TTC549 (cell line): Measurements from ENCODE around the gene GNG7.
A peak's percentile ranks its signal among the peaks of the same experiment; 100 is the strongest.
"Not testable (repeated sequence)": the region's sequence is repeated elsewhere in the genome, so short reads cannot be mapped to it uniquely, and the experiment has no call there.

Experiments used
- FAIRE-seq: peaks from 2 replicates; lab custom pipeline; 2012; peaks lifted over from hg19 to GRCh38; lab: Jason Lieb, UNC

GNG7 gene

DNA sequence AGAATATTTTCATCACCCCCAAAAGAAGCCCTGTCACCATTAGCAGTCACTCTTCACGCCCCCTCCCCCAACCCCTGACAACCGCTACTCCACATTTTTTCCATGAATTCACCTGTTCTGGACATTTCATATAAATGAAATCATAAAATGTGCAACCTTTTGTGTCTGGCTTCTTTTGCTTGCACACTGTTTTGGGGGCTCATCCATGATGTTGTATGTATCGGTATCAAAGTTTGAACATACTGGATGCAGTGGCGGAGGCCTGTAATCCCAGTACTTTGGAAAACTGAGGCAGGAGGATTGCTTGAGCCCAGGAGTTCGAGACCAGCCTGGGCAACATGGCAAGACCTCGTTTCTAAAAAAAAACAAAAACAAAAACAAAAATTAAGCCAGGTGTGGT, 219.4 kb downstream of the GNG7 start:
- FAIRE-seq: no peak

DNA sequence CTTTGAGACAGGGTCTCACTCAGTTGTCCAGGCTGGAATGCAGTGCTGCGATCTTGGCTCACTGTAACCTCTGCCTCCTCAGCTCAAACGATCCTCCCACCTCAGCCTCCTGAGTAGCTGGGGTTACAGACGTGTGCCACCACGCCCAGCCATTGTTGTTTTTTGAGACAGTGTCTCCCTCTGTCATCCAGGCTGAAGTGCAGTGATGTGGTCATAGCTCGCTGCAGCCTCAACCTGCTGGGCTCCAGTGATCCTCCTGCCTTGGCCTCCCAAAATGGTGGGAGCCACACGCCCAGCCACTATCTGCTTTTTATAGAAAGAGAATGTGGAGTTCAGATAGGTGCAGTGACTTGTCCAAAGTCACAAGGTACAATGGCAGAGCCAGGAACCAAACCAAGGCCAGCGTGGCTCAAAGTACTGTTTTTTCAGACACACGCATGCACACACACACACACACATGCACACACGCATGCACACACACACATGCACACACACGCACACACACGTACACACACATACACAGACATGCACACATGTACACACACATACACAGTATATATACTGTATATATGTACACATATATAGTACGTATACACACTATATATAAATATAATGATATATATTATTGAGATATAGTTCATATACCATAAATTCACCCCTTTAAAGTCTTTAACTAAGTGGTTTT, 220.0 kb downstream of the GNG7 start:
- FAIRE-seq: no peak

- no peak for FAIRE-seq
Measured at GRCh38 chr19:2481466-2481865, 221.0 kb downstream of the GNG7 start.

DNA sequence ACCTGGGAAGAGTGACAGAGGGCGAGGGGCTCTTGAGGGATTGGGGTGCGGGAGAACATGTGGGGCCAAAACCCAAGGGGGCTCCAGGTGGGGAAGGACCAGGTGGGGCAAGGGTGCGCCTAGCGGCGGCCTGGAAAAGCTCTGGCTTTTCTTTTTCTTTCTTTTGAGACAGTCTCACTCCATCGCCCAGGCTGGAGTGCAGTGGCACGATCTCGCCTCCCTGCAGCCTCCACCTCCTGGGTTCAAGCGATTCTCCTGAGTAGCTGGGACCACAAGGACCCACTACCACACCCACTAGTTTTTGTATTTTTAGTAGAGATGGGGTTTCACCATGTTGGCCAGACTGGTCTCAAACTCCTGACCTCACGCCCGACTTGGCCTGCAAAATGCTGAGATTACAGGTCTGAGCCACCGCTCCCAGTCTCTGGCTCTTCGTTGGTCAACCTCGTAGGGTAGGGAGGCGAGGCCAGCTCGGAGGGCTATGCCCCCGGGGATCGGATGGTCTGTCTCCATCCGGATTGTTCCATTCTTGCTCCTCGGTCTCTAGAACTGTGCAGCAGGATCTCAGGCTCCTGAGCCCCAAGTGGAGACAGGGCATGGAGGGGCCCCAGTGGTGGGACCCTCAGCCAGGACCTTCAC, 222.8 kb downstream of the GNG7 start:
- no peak for FAIRE-seq

DNA sequence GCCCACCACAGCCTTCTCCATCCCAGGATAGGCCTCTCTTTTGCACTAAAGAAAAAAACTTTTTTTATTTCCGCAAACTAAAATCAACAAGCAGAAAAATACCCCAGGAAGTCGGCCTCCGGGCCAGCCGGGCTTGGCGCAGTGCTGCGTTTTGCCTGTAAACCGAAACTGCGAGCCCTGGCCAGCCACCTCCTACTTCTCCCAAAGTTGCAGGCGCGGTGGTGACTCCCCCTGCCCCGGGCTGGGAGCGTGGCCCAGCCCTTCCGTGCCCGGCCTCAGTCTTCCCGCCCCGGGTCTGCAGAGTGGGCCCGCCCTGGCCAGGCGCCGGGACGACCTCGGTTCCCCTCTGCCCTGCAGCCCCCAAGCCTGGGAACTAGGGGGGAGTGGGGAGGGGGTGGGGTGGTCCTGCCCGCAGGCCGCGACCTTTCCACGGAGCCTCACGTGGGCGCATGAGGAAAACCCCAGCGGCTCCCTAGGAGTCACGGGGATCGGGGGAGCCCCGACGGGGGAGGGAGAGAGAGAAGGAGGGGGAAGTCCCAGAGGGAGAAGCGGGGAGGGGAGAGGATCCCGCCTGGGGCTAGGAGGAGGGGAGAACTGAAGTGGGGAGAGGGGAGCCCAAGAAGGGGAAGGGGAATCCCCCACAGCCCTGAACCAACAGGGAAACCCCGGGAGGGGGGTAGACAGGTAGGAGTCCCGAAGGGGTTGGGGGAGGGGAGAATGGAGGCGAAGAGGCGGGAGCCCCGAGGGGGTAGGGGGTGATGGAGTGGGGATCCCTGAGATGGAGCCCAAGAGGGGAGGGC, 223.5 kb downstream of the GNG7 start:
- no peak for FAIRE-seq

DNA sequence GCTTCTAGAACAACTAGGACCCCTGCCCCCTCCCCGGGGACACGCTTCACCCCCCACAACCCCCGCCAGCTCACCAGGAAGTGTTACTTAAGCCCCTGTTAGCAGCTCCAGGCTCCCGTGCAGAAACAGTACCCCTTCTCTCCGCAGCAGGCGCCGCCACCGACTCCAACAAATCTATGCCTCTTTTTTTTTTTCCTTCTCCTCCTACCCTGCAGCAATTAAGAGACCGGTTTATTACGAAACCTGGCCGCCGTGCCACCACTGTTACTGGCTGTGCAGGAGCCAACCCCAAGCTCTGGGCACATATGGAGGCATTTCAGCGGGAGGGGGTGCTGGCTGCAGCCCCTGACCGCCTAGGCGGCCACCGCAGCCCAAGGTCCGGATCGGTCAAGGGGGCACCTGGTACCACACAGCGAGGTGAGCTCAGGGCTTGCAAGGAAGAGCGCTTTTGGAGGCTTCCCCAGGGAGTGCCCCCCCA, 224.2 kb downstream of the GNG7 start:
- FAIRE-seq: no peak

DNA sequence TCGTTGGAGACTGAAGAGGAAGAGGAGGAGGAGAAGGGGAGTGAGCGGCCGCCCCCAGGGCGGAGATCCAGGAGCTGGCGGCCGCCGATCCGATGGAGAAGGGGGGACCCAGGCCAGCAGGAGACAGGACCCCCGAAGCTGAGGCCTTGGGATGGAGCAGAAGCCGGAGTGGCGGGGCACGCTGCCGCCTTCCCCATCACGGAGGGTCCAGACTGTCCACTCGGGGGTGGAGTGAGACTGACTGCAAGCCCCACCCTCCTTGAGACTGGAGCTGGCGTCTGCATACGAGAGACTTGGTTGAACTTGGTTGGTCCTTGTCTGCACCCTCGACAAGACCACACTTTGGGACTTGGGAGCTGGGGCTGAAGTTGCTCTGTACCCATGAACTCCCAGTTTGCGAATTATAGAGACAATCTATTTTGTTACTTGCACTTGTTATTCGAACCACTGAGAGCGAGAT, 224.7 kb downstream of the GNG7 start:
- FAIRE-seq: no peak

DNA sequence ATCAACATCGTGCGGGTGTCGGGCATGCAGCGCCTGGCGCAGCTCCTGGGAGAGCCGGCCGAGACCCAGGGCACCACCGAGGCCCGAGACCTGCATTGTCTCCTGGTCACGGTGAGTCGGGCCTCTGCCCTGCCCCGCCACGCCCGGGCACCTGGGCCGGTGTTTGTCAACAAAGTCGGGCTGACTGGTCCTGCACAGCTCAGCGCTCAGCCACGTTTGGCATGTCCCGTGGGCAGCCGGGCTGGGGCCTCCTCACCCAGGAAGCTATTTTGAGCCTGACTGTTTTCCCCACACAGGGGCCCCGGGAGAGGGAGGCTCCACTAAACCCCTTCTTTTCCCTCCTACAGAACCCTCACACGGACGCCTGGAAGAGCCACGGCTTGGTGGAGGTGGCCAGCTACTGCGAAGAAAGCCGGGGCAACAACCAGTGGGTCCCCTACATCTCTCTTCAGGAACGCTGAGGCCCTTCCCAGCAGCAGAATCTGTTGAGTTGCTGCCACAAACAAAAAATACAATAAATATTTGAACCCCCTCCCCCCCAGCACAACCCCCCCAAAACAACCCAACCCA, 225.3 kb downstream of the GNG7 start:
- FAIRE-seq: no peak

- no peak for FAIRE-seq
Measured at GRCh38 chr19:2476451-2477140, 225.9 kb downstream of the GNG7 start.

DNA sequence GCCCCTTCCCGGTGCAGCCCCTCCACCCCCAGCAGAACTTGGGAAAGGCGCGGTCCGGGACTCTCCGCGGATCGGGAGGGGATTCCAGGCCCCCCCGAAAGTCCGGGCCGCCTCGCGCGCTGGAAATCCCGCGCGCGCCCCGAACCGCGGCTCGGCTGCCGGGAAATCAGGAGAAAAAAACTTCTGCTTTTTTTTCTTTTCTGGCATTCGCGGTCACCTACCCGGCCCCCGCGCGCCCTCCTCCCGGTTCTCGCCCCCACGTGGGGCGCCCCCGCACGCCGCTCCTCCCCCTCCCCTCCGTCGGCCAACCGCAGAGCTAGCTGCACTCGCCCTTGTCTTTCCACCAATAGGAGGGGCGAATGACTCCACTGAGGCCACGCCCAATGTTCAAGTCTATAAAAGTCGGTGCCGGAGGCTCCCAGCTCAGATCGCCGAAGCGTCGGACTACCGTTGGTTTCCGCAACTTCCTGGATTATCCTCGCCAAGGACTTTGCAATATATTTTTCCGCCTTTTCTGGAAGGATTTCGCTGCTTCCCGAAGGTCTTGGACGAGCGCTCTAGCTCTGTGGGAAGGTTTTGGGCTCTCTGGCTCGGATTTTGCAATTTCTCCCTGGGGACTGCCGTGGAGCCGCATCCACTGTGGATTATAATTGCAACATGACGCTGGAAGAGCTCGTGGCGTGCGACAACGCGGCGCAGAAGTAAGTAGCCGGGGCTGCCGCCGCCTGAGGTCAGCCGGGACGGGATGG, 226.6 kb downstream of the GNG7 start, which contains the start of gene GADD45B:
GADD45B (plus strand) TSS at position 426 of the 749 bp plus-strand sequence; CDS start at position 658, 232 bp downstream.
- FAIRE-seq: peak; percentile 93

GRCh38 chr19:2475018-2475701, 227.3 kb downstream of the GNG7 start:
- FAIRE-seq: no peak

- no peak for FAIRE-seq
Measured at GRCh38 chr19:2474232-2475017, 228.1 kb downstream of the GNG7 start.

DNA sequence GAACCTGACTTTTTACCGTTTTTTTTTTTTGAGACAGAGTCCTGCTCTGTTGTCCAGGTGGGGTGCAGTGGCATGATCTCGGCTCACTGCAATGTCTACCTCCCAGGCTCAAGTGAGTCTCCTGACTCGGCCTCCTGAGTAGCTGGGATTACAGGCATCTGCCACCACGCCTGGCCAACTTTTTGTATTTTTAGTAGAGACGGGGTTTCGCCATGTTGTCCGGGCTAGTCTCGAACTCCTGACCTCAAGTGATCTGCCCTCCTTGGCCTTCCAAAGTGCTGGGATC, 232.6 kb downstream of the GNG7 start:
- not testable (repeated sequence) for FAIRE-seq

- FAIRE-seq: no peak
Measured at GRCh38 chr19:2469102-2469914, 233.2 kb downstream of the GNG7 start.

DNA sequence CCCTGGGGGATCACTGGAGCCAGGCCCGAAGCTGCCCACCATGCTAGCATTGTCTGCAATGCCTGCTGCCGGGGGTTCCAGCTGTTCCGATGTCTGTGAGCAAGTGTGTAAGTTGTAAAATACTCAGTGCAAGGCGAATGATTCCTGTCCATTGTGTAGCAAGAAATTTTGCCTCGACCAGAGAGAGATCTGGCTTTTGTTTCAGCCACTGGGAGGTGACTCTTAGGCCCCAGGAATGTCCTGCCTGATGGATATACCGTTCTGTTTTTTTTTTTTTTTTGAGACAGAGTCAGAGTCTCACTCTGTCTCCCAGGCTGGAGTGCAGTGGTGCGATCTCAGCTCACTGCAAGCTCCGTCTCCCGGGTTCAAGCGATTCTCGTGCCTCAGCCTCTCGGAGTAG, 233.9 kb downstream of the GNG7 start:
- no peak for FAIRE-seq

- no peak for FAIRE-seq
Measured at GRCh38 chr19:2464389-2464788, 238.1 kb downstream of the GNG7 start.

GRCh38 chr19:2463694-2464093, 238.8 kb downstream of the GNG7 start:
- FAIRE-seq: not testable (repeated sequence)

DNA sequence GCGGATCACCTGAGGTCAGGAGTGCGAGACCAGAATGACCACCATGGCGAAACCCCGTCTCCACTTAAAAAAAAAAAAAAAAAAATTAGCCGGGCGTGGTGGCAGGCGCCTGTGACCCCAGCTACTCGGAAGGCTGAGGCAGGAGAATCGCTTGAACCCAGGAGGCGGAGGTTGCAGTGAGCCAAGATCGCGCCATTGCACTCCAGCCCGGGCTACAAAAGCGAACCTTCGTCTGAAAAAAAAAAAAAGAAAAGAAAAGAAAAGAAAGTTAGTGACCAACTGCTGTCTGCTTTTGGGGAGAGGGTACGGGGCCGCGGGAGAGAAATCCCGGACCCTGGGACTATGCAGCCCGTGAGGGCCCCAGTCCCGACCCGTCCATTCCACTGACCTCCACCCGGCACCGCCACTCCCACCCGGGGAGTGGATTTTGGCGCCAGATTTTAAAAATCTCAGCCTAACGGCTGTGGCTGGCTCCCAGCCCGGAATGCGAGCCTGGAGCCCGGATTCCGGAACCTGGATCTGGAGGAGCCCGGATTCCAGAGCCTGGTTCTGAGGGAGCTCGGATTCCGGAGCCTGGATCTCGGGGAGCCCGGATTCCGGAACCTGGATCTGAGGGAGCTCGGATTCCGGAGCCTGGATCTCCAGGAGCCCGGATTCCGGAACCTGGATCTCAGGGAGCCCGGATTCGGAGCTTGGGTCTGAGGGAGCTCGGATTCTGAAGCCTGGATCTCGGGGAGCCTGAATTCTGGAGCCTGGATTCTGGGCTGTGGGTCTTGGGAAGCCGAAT, 239.7 kb downstream of the GNG7 start:
- peak; percentile 66 for FAIRE-seq
